Measurements from ENCODE around the gene PDE2A. TPM values are rescaled to one million over a fixed set of nuclear protein-coding genes. Genes with fewer than 3 reads are reported as not detected.

The PDE2A gene
- total RNA-seq, 4 donors from 2014 or later, result 40.6 to 68.8 (median 47.6) TPM

GRCh38 chr11:72707032-72707431 lies 32.8 kb upstream of the PDE2A start:
- Histone ChIP-seq H3K4me1 (peaks cover 23 to 33% (median 26%) of the 10 kb centered on the region in 4 donors), H3K36me3 (peaks cover 60 to 100% (median 99%) of the 10 kb centered on the region in 4 donors)
- DNase-seq (ENCODE audit: extremely low spot score), result no peak

GRCh38 chr11:72706579-72706978 lies 32.4 kb upstream of the PDE2A start:
- intact Hi-C loops (cut with DNase I), result no loop called here
- Histone ChIP-seq H3K36me3 (peaks cover 56 to 100% (median 99%) of the 10 kb centered on the region in 4 donors), H3K27ac (replicated peaks in 1 of 4) (no peak overlapping the region), H3K4me1 (peaks cover 20 to 36% (median 25%) of the 10 kb centered on the region in 4 donors), H3K9me3 (no peaks in the 10 kb centered on the region), H3K4me3 (no peak overlapping the region), H3K27me3 (no peaks in the 10 kb centered on the region)
- TF ChIP-seq POLR2A (IDR thresholded peaks at IDR 0.05; ENCODE audit: low read depth) (no peak), CTCF (IDR thresholded peaks at IDR 0.05) (no peak), EP300 (IDR thresholded peaks at IDR 0.05) (no peak), POLR2AphosphoS5 (IDR thresholded peaks at IDR 0.05) (no peak)
- WGBS, result 85% methylated on average over 5 of the region's 5 CpGs
- DNase-seq (ENCODE audit: extremely low spot score), result no peak

More at GRCh38 chr11:72707032-72707431, 32.8 kb upstream of the PDE2A start:
- Histone ChIP-seq H3K27ac (replicated peaks in 1 of 4) (no peak overlapping the region), H3K27me3 (no peaks in the 10 kb centered on the region), H3K9me3 (no peaks in the 10 kb centered on the region), H3K4me3 (no peak overlapping the region)
- 96% methylated on average over 9 of the region's 9 CpGs for WGBS
- intact Hi-C loops (cut with DNase I), result no loop called here
- TF ChIP-seq POLR2AphosphoS5 (IDR thresholded peaks at IDR 0.05), result no peak
- no peak for TF ChIP-seq EP300 (IDR thresholded peaks at IDR 0.05)
- TF ChIP-seq POLR2A (IDR thresholded peaks at IDR 0.05; ENCODE audit: low read depth), result no peak
- TF ChIP-seq CTCF (IDR thresholded peaks at IDR 0.05), result no peak

- H3K9me3 ChIP-seq, result no peaks in the 10 kb centered on the region
- no peak overlapping the region for H3K27ac ChIP-seq (replicated peaks in 1 of 4)
- WGBS, result 87% methylated on average over 8 of the region's 12 CpGs
- intact Hi-C loops (cut with DNase I), result no loop called here
- H3K36me3 ChIP-seq, result peaks cover 63 to 100% (median 100%) of the 10 kb centered on the region in 4 donors
- TF ChIP-seq CTCF (IDR thresholded peaks at IDR 0.05), result no peak
- no peak for TF ChIP-seq EP300 (IDR thresholded peaks at IDR 0.05)
- no peak for TF ChIP-seq POLR2AphosphoS5 (IDR thresholded peaks at IDR 0.05)
- H3K27me3 ChIP-seq, result no peaks in the 10 kb centered on the region
- no peak overlapping the region for H3K4me3 ChIP-seq
- H3K4me1 ChIP-seq, result peaks cover 20 to 37% (median 28%) of the 10 kb centered on the region in 4 donors
- DNase-seq (ENCODE audit: extremely low spot score), result no peak
Measured at GRCh38 chr11:72705442-72706365, 31.5 kb upstream of the PDE2A start.

- 55% methylated on average over 4 of the region's 4 CpGs for WGBS
- Histone ChIP-seq H3K4me3 (no peak overlapping the region), H3K4me1 (peaks cover 22 to 44% (median 36%) of the 10 kb centered on the region in 4 donors), H3K27me3 (no peaks in the 10 kb centered on the region), H3K9me3 (no peaks in the 10 kb centered on the region), H3K36me3 (peaks cover 70 to 100% (median 100%) of the 10 kb centered on the region in 4 donors), H3K27ac (replicated peaks in 1 of 4) (peak overlapping the region in 1 of 4 donors; percentile 71)
- intact Hi-C loops (cut with DNase I), result no loop called here
- TF ChIP-seq POLR2AphosphoS5 (IDR thresholded peaks at IDR 0.05), result no peak
- TF ChIP-seq EP300 (IDR thresholded peaks at IDR 0.05), result no peak
- no peak for TF ChIP-seq POLR2A (IDR thresholded peaks at IDR 0.05; ENCODE audit: low read depth)
- no peak for TF ChIP-seq CTCF (IDR thresholded peaks at IDR 0.05)
- DNase-seq (ENCODE audit: extremely low spot score), result no peak
Measured at GRCh38 chr11:72704783-72705265, 30.6 kb upstream of the PDE2A start.

Data from esophagus muscularis mucosa (tissue), 4 donors.